Fibroblast of the aortic adventitia (primary cell): ENCODE results near the gene UBTF. TPM values are rescaled to one million over a fixed set of nuclear protein-coding genes. Genes with fewer than 3 reads are reported as not detected.
A peak's percentile ranks its signal among the peaks of the same experiment; 100 is the strongest.

Source experiments
- DNase-seq: peaks from one replicate; pipeline ENCODE4 v3.0.0-alpha.2; 2010; ENCODE audit warnings: low read depth
- H3K4me3 ChIP-seq: 2 replicates; pipeline ENCODE4 v1.5.1; 2011; ENCODE audit warnings: low read depth, mild to moderate bottlenecking, control low read depth, low read length, moderate library complexity
- total RNA-seq: library from RNA; depleted of rRNA; stranded (reverse); fragments of >200 nt; gene quantifications from 2 replicates; pipeline ENCODE4 v1.2.3, GENCODE V29; 2012; ENCODE audit warnings: low replicate concordance
- TF ChIP-seq, protein P1 (sequence below): IDR thresholded peaks from 2 replicates; pipeline ENCODE4 v1.5.1; 2011; ENCODE audit warnings: mild to moderate bottlenecking, low read length, control low read depth, inconsistent platforms; ENCODE audit not compliant: insufficient read depth

UBTF gene, protein sequence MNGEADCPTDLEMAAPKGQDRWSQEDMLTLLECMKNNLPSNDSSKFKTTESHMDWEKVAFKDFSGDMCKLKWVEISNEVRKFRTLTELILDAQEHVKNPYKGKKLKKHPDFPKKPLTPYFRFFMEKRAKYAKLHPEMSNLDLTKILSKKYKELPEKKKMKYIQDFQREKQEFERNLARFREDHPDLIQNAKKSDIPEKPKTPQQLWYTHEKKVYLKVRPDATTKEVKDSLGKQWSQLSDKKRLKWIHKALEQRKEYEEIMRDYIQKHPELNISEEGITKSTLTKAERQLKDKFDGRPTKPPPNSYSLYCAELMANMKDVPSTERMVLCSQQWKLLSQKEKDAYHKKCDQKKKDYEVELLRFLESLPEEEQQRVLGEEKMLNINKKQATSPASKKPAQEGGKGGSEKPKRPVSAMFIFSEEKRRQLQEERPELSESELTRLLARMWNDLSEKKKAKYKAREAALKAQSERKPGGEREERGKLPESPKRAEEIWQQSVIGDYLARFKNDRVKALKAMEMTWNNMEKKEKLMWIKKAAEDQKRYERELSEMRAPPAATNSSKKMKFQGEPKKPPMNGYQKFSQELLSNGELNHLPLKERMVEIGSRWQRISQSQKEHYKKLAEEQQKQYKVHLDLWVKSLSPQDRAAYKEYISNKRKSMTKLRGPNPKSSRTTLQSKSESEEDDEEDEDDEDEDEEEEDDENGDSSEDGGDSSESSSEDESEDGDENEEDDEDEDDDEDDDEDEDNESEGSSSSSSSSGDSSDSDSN
- 64.2 and 195 TPM in 2 replicates for total RNA-seq

DNA sequence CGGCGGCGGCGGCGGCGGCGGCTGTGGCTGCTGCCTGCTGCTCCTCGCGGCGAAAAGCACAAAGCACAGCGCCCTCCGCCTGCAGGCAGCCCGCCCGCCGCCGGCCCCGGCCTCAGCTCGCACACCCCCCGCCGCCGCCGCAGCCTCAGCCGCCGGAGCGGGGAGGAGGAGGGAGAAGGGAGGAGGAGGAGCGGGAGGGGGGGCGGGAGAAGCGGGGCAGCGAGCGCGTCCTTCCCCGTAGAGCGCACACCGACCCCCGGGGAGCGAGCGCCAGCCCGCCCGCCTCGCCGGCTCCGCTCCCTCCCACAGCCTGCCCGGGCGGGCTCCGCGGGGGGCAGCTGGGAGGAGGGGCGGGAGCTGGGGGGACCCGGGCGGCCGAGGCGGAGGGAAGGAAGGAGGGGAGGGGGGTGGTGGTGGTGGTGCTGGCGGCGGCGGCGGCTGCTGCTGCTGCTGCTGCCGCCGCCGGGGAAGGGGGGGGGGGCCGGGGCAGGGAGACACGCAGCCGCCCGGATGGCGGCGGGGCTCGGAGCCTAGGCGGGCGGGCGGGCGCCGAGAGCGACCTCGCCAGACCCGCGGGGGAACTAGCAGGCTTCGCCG is at the start of gene UBTF:
Gene UBTF, minus strand, starts transcription at position 60 of the 597 bp plus-strand sequence. CDS start 1,446 bp downstream, outside the sequence.
- H3K4me3 ChIP-seq, result peak within 1 kb of the TSS; percentile 85
- TF ChIP-seq, protein P1, sequence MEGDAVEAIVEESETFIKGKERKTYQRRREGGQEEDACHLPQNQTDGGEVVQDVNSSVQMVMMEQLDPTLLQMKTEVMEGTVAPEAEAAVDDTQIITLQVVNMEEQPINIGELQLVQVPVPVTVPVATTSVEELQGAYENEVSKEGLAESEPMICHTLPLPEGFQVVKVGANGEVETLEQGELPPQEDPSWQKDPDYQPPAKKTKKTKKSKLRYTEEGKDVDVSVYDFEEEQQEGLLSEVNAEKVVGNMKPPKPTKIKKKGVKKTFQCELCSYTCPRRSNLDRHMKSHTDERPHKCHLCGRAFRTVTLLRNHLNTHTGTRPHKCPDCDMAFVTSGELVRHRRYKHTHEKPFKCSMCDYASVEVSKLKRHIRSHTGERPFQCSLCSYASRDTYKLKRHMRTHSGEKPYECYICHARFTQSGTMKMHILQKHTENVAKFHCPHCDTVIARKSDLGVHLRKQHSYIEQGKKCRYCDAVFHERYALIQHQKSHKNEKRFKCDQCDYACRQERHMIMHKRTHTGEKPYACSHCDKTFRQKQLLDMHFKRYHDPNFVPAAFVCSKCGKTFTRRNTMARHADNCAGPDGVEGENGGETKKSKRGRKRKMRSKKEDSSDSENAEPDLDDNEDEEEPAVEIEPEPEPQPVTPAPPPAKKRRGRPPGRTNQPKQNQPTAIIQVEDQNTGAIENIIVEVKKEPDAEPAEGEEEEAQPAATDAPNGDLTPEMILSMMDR, result peak; percentile 1
- peak; percentile 43 for DNase-seq

DNA sequence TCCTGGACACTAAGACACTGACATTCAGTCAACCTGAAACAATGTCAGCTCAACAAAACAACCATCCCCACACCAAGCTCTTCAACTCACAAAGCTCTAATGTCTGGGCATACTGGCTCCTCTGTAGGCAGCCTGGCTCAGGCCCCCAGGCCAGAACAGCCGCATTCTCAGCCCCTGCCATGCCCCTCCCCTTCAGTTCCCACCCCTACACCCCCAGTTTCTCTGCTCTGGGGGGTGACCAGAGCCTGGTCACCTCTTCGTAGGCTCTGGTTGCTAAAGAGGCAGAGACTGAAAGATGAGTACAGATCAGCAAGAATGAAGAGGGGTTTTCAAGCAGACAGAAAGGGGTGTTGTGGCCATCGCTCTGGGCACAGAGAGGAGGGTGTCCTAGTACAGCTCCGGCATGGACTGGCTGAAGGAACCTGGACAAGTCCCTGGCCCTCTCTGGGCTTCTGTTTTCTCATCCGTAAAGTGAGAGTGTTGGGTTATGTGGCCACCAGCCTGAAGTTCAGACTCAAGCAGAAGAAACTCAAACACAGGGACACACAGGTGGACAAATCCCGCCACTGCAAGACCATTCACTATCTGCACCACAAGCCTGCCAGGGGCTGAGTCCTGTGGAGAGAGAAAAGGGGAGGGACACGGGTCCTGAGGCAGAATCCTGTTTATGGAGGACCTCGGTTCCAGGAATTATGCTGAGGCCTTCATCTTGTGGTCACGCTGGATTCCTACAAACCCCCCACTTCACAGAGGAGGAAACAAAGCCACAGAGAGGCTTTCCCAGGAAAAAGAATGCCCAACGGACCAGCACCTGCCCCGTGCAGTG is 49.4 kb upstream of the UBTF start:
- no peak for DNase-seq
- H3K4me3 ChIP-seq, result no peak overlapping the region

DNA sequence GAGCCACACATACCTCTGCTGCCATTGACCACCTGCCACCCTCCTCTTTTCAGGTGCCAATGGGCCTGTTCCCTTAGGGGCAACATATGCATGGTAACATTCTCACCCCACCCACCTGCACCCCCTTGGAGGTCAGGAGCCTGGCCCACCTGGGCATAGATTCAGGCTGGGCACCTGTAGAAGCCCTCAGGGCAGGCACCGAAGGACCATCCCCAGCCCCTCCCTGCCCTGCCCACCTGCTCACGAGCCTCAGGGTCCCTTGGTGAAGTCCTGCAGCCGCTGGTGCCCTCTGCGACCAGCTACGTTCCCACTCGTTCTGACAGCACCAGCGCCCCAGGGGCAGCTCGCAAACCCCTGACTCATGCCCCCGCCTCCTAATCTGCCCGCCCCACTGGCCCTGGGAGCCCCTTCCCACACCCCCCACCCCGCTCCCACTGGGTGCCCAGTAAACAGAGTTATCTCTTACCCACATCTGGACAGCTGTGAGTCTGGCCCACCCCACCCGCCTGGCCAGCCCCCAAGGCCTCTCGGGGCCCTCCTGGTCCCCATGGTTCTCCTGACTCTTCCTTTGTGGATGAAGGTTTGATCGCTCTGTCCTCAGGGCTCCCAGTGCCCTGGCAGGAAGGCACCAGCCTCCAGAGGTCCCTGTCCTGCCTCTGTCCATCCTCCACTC is 48.5 kb upstream of the UBTF start, which contains the start of gene SLC4A1:
Gene SLC4A1, minus strand, starts transcription at position 318 of the 673 bp plus-strand sequence. CDS start 5,269 bp downstream, outside the sequence.
- TF ChIP-seq, protein P1, result no peak
- DNase-seq, result no peak
- no peak within 1 kb of the TSS for H3K4me3 ChIP-seq

More for the DNA sequence above, 49.4 kb upstream of the UBTF start:
- TF ChIP-seq, protein P1, result no peak

DNA sequence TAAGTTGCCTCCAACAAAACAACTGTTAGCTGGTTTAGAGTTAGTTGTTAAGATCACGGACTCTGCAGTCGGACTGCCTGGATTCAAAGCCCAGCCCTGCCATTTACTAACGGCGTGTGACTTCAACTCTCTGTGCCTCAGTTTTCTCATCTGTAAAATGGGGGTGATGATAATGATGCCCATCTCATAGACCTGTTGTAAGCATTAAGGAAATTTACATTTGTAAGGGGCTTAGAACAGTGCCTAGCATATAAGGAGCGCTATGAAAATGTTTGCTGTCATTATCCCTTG is 47.6 kb upstream of the UBTF start:
- H3K4me3 ChIP-seq, result no peak overlapping the region
- TF ChIP-seq, protein P1, result no peak
- no peak for DNase-seq

DNA sequence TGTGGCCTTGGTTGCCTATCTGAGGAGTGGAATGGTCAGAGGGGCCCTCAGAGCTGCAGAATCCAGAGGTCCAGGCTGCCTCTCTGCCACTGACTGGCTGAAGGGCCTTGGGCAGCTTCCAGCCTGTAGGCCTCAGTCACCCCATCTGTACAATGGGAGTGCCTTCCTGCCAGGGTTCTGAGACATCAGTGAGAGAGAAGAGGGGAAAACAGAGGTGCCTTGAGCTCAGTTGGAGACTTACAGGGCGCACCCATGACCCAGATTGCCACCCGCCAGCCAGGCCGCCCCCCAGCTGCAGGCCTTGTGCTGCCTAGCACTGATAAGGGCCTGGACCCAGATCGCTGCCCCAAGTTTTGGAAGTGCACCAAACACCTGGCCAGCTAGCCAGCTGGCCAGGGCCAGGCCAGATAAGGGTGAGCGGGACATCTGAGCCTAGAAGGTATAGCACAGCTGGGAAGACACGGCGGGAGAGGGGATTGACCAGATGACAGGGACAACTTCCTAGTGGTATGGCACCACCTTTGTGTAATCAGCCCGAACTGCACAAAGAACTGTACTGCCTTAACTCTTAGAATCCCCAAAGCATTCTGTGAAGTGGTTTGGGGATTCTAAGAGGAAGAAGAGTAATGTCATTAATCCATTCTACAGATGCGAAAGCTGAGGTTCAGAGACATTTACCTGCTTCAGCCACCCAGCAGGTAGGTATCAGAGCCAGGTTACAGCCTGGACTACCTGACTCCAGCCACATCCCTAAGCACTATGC is 47.1 kb upstream of the UBTF start:
- TF ChIP-seq, protein P1, result no peak
- no peak overlapping the region for H3K4me3 ChIP-seq
- peak; percentile 14 for DNase-seq
